Mucosa of descending colon (tissue), 3 donors: ENCODE measurements around the gene ATP8A2. TPM values are rescaled to one million over a fixed set of nuclear protein-coding genes. Genes with fewer than 3 reads are reported as not detected.

Experiments used
- ATAC-seq: fragments of 200-7000 bp; cut with Tn5 transposase; one replicate; pipeline ENCODE4 v1.9.1; 2020; ENCODE audit warnings: mild to moderate bottlenecking, moderate library complexity
- DNase-seq, 3 donors: peaks; one replicate each; pipeline ENCODE4 v3.0.0-alpha.2; 2020
- H3K36me3 ChIP-seq: fragments of 200-600 bp; one replicate; pipeline ENCODE4 v1.8.0; 2021; ENCODE audit warnings: low read depth, mild to moderate bottlenecking
- H3K4me1 ChIP-seq: fragments of 200-600 bp; one replicate; pipeline ENCODE4 v1.8.0; 2021; ENCODE audit warnings: low read depth, mild to moderate bottlenecking
- H3K4me3 ChIP-seq: fragments of 200-600 bp; one replicate; pipeline ENCODE4 v1.8.0; 2021; ENCODE audit warnings: mild to moderate bottlenecking
- H3K9me3 ChIP-seq: fragments of 200-600 bp; one replicate; pipeline ENCODE4 v1.8.0; 2021; ENCODE audit warnings: mild to moderate bottlenecking
- CTCF ChIP-seq: fragments of 200-600 bp; IDR thresholded peaks from one replicate; pipeline ENCODE4 v1.8.0; 2022; ENCODE audit warnings: antibody characterized with exemption, mild to moderate bottlenecking
- intact Hi-C, 2 donors: fragments of 100-400 bp; cut with DNase I in 1 of 2; cut with micrococcal nuclease in 1 of 2; formaldehyde crosslinking; loops; one replicate each; pipeline versions ENCODE4 v1.11.0 to v1.11.1; 2022; cut with DNase I, micrococcal nuclease
- total RNA-seq, 3 donors: library from RNA; stranded (reverse); fragmentation: NEBNext Ultra II Directional in 2 of 3; extraction: Animal tissue kit (Norgen Biotek cat#: 25700) in 2 of 3; gene quantifications; one replicate each; pipeline versions ENCODE4 v1.2.1 to v1.2.4, GENCODE V29; 2021 to 2023
- donor health status: DM: no; HTN: no; CAD: no; lungs with moderate emphysema.
- donor health status: DM: no; HTN: no; CAD: no.
- donor health status: DM: no; HTN: yes; CAD: no.

The ATP8A2 gene
- total RNA-seq, 3 donors from 2014 or later = 0.22 to 3.6 (median 0.41) TPM

- DNase-seq (no peak), ATAC-seq (no peak)
- Histone ChIP-seq H3K9me3 (no peaks in the 10 kb centered on the region), H3K4me3 (no peak overlapping the region), H3K4me1 (no peaks in the 10 kb centered on the region), H3K36me3 (no peaks in the 10 kb centered on the region)
- intact Hi-C loops = no loop called here
- no peak for TF ChIP-seq CTCF
Observed at GRCh38 chr13:25654322-25654721, 282.5 kb downstream of the ATP8A2 start.

- Histone ChIP-seq H3K4me1 (no peaks in the 10 kb centered on the region), H3K36me3 (no peaks in the 10 kb centered on the region), H3K4me3 (no peak overlapping the region), H3K9me3 (no peaks in the 10 kb centered on the region)
- TF ChIP-seq CTCF = no peak
- intact Hi-C loops = no loop called here
- ATAC-seq (no peak), DNase-seq (no peak)
Observed at GRCh38 chr13:25657157-25657556, 285.4 kb downstream of the ATP8A2 start.

- H3K36me3 ChIP-seq = no peaks in the 10 kb centered on the region
- intact Hi-C loops = no loop called here
- H3K4me1 ChIP-seq = no peaks in the 10 kb centered on the region
- no peak overlapping the region for H3K4me3 ChIP-seq
- H3K9me3 ChIP-seq = no peaks in the 10 kb centered on the region
- DNase-seq (no peak), ATAC-seq (no peak)
- TF ChIP-seq CTCF = no peak
Observed at GRCh38 chr13:25659091-25659795, 287.5 kb downstream of the ATP8A2 start.

- H3K9me3 ChIP-seq = no peaks in the 10 kb centered on the region
- no peaks in the 10 kb centered on the region for H3K36me3 ChIP-seq
- intact Hi-C loops = no loop called here
- H3K4me1 ChIP-seq = no peaks in the 10 kb centered on the region
- ATAC-seq (no peak), DNase-seq (no peak)
- no peak for TF ChIP-seq CTCF
- H3K4me3 ChIP-seq = no peak overlapping the region
Observed at GRCh38 chr13:25660996-25661395, 289.2 kb downstream of the ATP8A2 start.

- no peak for ATAC-seq
- no peaks in the 10 kb centered on the region for H3K9me3 ChIP-seq
- TF ChIP-seq CTCF = no peak
- intact Hi-C loops = no loop called here
- H3K36me3 ChIP-seq = no peaks in the 10 kb centered on the region
- no peaks in the 10 kb centered on the region for H3K4me1 ChIP-seq
- DNase-seq = no peak
- H3K4me3 ChIP-seq = no peak overlapping the region
Observed at GRCh38 chr13:25662516-25662915, 290.7 kb downstream of the ATP8A2 start.

GRCh38 chr13:25668345-25668744, 296.6 kb downstream of the ATP8A2 start:
- no peaks in the 10 kb centered on the region for H3K36me3 ChIP-seq
- no peak for ATAC-seq
- H3K4me3 ChIP-seq = no peak overlapping the region
- TF ChIP-seq CTCF = no peak
- intact Hi-C loops = no loop called here
- no peaks in the 10 kb centered on the region for H3K4me1 ChIP-seq
- peaks cover 13% of the 10 kb centered on the region for H3K9me3 ChIP-seq
- no peak for DNase-seq
